Kidney (tissue), 14 donors: ENCODE data around the gene TECR. TPM values are rescaled to one million over a fixed set of nuclear protein-coding genes. Genes with fewer than 3 reads are reported as not detected.
A peak's percentile ranks its signal among the peaks of the same experiment; 100 is the strongest.

Experiments
- DNase-seq, 5 donors: peaks; one replicate each; pipeline ENCODE4 v3.0.0-alpha.2; 2013 to 2020
- FAIRE-seq: peaks from 2 replicates; lab custom pipeline; 2012; peaks lifted over from hg19 to GRCh38; lab: Jason Lieb, UNC
- H3K27ac ChIP-seq, 2 donors: one replicate each; pipeline ENCODE4 v1.7.0; 2013; ENCODE audit warnings: low read depth in 2 of 2, low read length in 2 of 2, inconsistent platforms in 1 of 2
- H3K27me3 ChIP-seq: one replicate; pipeline ENCODE4 v1.7.1; 2013; ENCODE audit warnings: low read length, inconsistent platforms; ENCODE audit not compliant: control insufficient read depth, insufficient read depth
- H3K36me3 ChIP-seq, 3 donors: one replicate each; pipeline versions ENCODE4 v1.7.0 to v1.7.1; 2013; ENCODE audit warnings: low read length in 3 of 3, control low read depth in 1 of 3, inconsistent platforms in 1 of 3; ENCODE audit not compliant: insufficient read depth in 3 of 3, control insufficient read depth in 2 of 3
- H3K4me1 ChIP-seq, 3 donors: one replicate each; pipeline versions ENCODE4 v1.7.0 to v1.7.1; 2013; ENCODE audit warnings: low read length in 3 of 3, inconsistent platforms in 1 of 3, low read depth in 1 of 3; ENCODE audit not compliant: control insufficient read depth in 2 of 3, insufficient read depth in 2 of 3
- H3K4me3 ChIP-seq, 3 donors: one replicate each; pipeline versions ENCODE4 v1.7.0 to v1.8.1; 2013; ENCODE audit warnings: low read length in 3 of 3, control low read depth in 1 of 3, inconsistent platforms in 1 of 3
- H3K9ac ChIP-seq, 3 donors: one replicate each; pipeline versions ENCODE4 v1.7.0 to v1.7.1; 2013; ENCODE audit warnings: low read length in 3 of 3, control low read depth in 1 of 3, inconsistent platforms in 1 of 3
- H3K9me3 ChIP-seq, 3 donors: one replicate each; pipeline versions ENCODE4 v1.7.0 to v1.7.1; 2013; ENCODE audit warnings: low read length in 3 of 3, control low read depth in 1 of 3, inconsistent platforms in 1 of 3; ENCODE audit not compliant: control insufficient read depth in 2 of 3, insufficient read depth in 1 of 3
- CTCF ChIP-seq: IDR thresholded peaks from 3 replicates; pipeline ENCODE4 v1.5.1; 2012; ENCODE audit warnings: mild to moderate bottlenecking, moderate library complexity, borderline replicate concordance; ENCODE audit not compliant: insufficient read depth; ENCODE audit errors: extremely low read depth
- intact Hi-C: fragments of 100-400 bp; cut with DNase I; formaldehyde crosslinking; loops from one replicate; pipeline ENCODE4 v1.11.1; 2022
- polyA plus RNA-seq: library from polyadenylated mRNA; stranded (reverse); fragments of 350-450 nt; fragmentation: Illumina TruSeq; extraction: RNeasy Lipid Tissue Mini Kit (QIAGEN cat#74804); gene quantifications from one replicate; pipeline ENCODE4 v1.2.3, GENCODE V29; 2014; ENCODE audit warnings: low read depth, low replicate concordance; ENCODE audit not compliant: insufficient read depth
- total RNA-seq: library from RNA; stranded (reverse); fragmentation: NEBNext Ultra II Directional; extraction: Animal tissue kit (Norgen Biotek cat#: 25700); gene quantifications from one replicate; pipeline ENCODE4 v1.2.1, GENCODE V29; 2021
- donor health status: control.
- donor health status: control.
- donor health status: control.
- donor health status: control.
- donor health status: control.
- donor health status: DM: yes; HTN: yes; CAD: no.
- donor health status: Normal renal cell carcinoma (clear cell type).

The TECR gene
- total and polyA plus RNA-seq, 2 donors from 2014 or later = 132 to 280 TPM

- Histone ChIP-seq H3K4me1 (peaks cover 0 to 20% (median 19%) of the 10 kb centered on the region in 3 donors), H3K27me3 (no peaks in the 10 kb centered on the region), H3K9ac (no peak overlapping the region), H3K36me3 (peaks cover 6 to 20% (median 19%) of the 10 kb centered on the region in 3 donors), H3K9me3 (no peaks in the 10 kb centered on the region), H3K27ac (no peak overlapping the region), H3K4me3 (no peak overlapping the region)
- intact Hi-C loops = no loop called here
- TF ChIP-seq CTCF = no peak
- no peak for DNase-seq
- FAIRE-seq = no peak
Observed at GRCh38 chr19:14511229-14511593, 18.2 kb upstream of the TECR start.

- Histone ChIP-seq H3K4me1 (peaks cover 0 to 22% (median 22%) of the 10 kb centered on the region in 3 donors), H3K9me3 (no peaks in the 10 kb centered on the region), H3K36me3 (peaks cover 6 to 24% (median 22%) of the 10 kb centered on the region in 3 donors), H3K4me3 (no peak overlapping the region), H3K9ac (no peak overlapping the region), H3K27ac (no peak overlapping the region), H3K27me3 (no peaks in the 10 kb centered on the region)
- intact Hi-C loops = no loop called here
- FAIRE-seq (no peak), DNase-seq (no peak)
- TF ChIP-seq CTCF = no peak
Observed at GRCh38 chr19:14512406-14512961, 16.9 kb upstream of the TECR start.

- H3K9ac ChIP-seq = no peak overlapping the region
- intact Hi-C loops = no loop called here
- peak overlapping the region in 1 of 3 donors; percentile 77 for H3K4me3 ChIP-seq
- no peak overlapping the region for H3K27ac ChIP-seq
- H3K36me3 ChIP-seq = peaks cover 6 to 24% (median 22%) of the 10 kb centered on the region in 3 donors
- DNase-seq (no peak), FAIRE-seq (no peak)
- H3K27me3 ChIP-seq = no peaks in the 10 kb centered on the region
- no peak for TF ChIP-seq CTCF
- H3K4me1 ChIP-seq = peaks cover 0 to 27% (median 22%) of the 10 kb centered on the region in 3 donors
- H3K9me3 ChIP-seq = no peaks in the 10 kb centered on the region
Observed at GRCh38 chr19:14514215-14514863, 15.1 kb upstream of the TECR start.
